Mesenchymal stem cell (in vitro differentiated cells and primary cell): Measurements from ENCODE around the gene OR10A5.

Experiments
- DNase-seq: peaks from one replicate; pipeline ENCODE4 v3.0.0-alpha.2; 2013
- H2AFZ ChIP-seq: one replicate; pipeline ENCODE4 v1.6.1; 2013; ENCODE audit warnings: low read depth, mild to moderate bottlenecking, control low read depth, inconsistent platforms, low read length, moderate library complexity
- H2AK5ac ChIP-seq: 2 replicates; pipeline ENCODE4 v1.6.1; 2013; ENCODE audit warnings: low read length, moderate library complexity, mild to moderate bottlenecking, inconsistent platforms; ENCODE audit not compliant: severe bottlenecking
- H2BK120ac ChIP-seq: one replicate; pipeline ENCODE4 v1.6.1; 2013; ENCODE audit warnings: low read depth, mild to moderate bottlenecking, inconsistent platforms, low read length, moderate library complexity
- H2BK12ac ChIP-seq, 2 experiments: one replicate each; pipeline ENCODE4 v1.6.1; 2013; ENCODE audit warnings: inconsistent platforms in 2 of 2, low read length in 2 of 2, mild to moderate bottlenecking in 2 of 2, moderate library complexity in 2 of 2, control low read depth in 1 of 2
- H2BK15ac ChIP-seq: one replicate; pipeline ENCODE4 v1.6.1; 2013; ENCODE audit warnings: mild to moderate bottlenecking, low read depth, inconsistent platforms; ENCODE audit not compliant: poor library complexity, severe bottlenecking
- H2BK5ac ChIP-seq: 2 replicates; pipeline ENCODE4 v1.6.1; 2013; ENCODE audit warnings: low read depth, mild to moderate bottlenecking, low read length, control low read depth, inconsistent platforms; ENCODE audit not compliant: poor library complexity, severe bottlenecking
- H3K14ac ChIP-seq, 2 experiments: one replicate each; pipeline ENCODE4 v1.6.1; 2013; ENCODE audit warnings: inconsistent platforms in 2 of 2, low read length in 2 of 2, control low read depth in 1 of 2, mild to moderate bottlenecking in 1 of 2, moderate library complexity in 1 of 2
- H3K18ac ChIP-seq, 2 experiments: one replicate each; pipeline ENCODE4 v1.6.1; 2013; ENCODE audit warnings: inconsistent platforms in 2 of 2, low read length in 2 of 2, control low read depth in 1 of 2, low read depth in 1 of 2, mild to moderate bottlenecking in 1 of 2
- H3K23ac ChIP-seq, 2 experiments: one replicate each; pipeline ENCODE4 v1.6.1; 2013; ENCODE audit warnings: inconsistent platforms in 2 of 2, low read length in 2 of 2, mild to moderate bottlenecking in 2 of 2, moderate library complexity in 2 of 2, control low read depth in 1 of 2
- H3K27ac ChIP-seq: 2 replicates; pipeline ENCODE4 v1.5.1; 2013; ENCODE audit warnings: mild to moderate bottlenecking, moderate library complexity, low read length, control low read depth, inconsistent platforms; ENCODE audit not compliant: poor library complexity, severe bottlenecking
- H3K27me3 ChIP-seq, 2 experiments: 2 replicates each; pipeline versions ENCODE4 v1.6.1 to v1.7.0; 2013; ENCODE audit warnings: low read length in 2 of 2, mild to moderate bottlenecking in 2 of 2, moderate library complexity in 2 of 2, control low read depth in 1 of 2, inconsistent platforms in 1 of 2; ENCODE audit not compliant: control insufficient read depth in 1 of 2, insufficient read depth in 1 of 2
- H3K36me3 ChIP-seq, 2 experiments: 2 replicates each; pipeline versions ENCODE4 v1.6.1 to v1.7.0; 2013; ENCODE audit warnings: low read length in 2 of 2, control low read depth in 1 of 2, inconsistent platforms in 1 of 2, low read depth in 1 of 2, mild to moderate bottlenecking in 1 of 2; ENCODE audit not compliant: insufficient read depth in 2 of 2, control insufficient read depth in 1 of 2
- H3K4ac ChIP-seq, 2 experiments: one replicate each; pipeline ENCODE4 v1.6.1; 2013; ENCODE audit warnings: inconsistent platforms in 2 of 2, low read length in 2 of 2, mild to moderate bottlenecking in 2 of 2, moderate library complexity in 2 of 2, control low read depth in 1 of 2, low read depth in 1 of 2
- H3K4me1 ChIP-seq: 2 replicates; pipeline ENCODE4 v1.6.1; 2013; ENCODE audit warnings: low read depth, low read length, control low read depth; ENCODE audit not compliant: control insufficient read depth, insufficient read depth
- H3K4me2 ChIP-seq: 2 replicates; pipeline ENCODE4 v1.6.1; 2013; ENCODE audit warnings: low read length, mild to moderate bottlenecking, inconsistent platforms; ENCODE audit not compliant: poor library complexity, severe bottlenecking
- H3K4me3 ChIP-seq, 2 experiments: 2 replicates each; pipeline versions ENCODE4 v1.5.1 to v1.7.0; 2013; ENCODE audit warnings: low read length in 2 of 2, mild to moderate bottlenecking in 2 of 2, control low read depth in 1 of 2, low read depth in 1 of 2; ENCODE audit not compliant: insufficient read depth in 1 of 2
- H3K79me1 ChIP-seq: replicated peaks from 2 replicates; pipeline ENCODE4 v1.6.1; 2013; ENCODE audit warnings: mild to moderate bottlenecking, control low read depth, low read length, inconsistent platforms; ENCODE audit not compliant: poor library complexity, severe bottlenecking
- H3K9ac ChIP-seq: 2 replicates; pipeline ENCODE4 v1.7.0; 2013; ENCODE audit warnings: mild to moderate bottlenecking, low read length, moderate library complexity
- H3K9me3 ChIP-seq: 2 replicates; pipeline ENCODE4 v1.7.0; 2013; ENCODE audit warnings: mild to moderate bottlenecking, low read length; ENCODE audit not compliant: control insufficient read depth
- H4K8ac ChIP-seq: one replicate; pipeline ENCODE4 v1.6.1; 2013; ENCODE audit warnings: inconsistent platforms, mild to moderate bottlenecking, low read length, moderate library complexity
- H4K91ac ChIP-seq: one replicate; pipeline ENCODE4 v1.6.1; 2013; ENCODE audit warnings: mild to moderate bottlenecking, low read length, inconsistent platforms
- WGBS: methylation state at CpG from one replicate; pipeline ENCODE4 v1.1.7; 2013; ENCODE audit warnings: mixed read lengths; 5-methylcytosine and 5-hydroxymethylcytosine counted together

OR10A5 gene

GRCh38 chr11:6825231-6825744, 20.2 kb upstream of the OR10A5 start:
- Histone ChIP-seq H3K18ac (no peak overlapping the region), H3K14ac (no peak overlapping the region), H4K8ac (no peak overlapping the region), H3K36me3 (no peaks in the 10 kb centered on the region), H3K4ac (no peak overlapping the region), H3K4me1 (no peaks in the 10 kb centered on the region), H2BK12ac (no peak overlapping the region), H2AK5ac (no peak overlapping the region), H3K23ac (no peak overlapping the region), H2BK15ac (no peak overlapping the region), H2BK120ac (no peak overlapping the region), H3K27ac (no peak overlapping the region), H3K4me2 (no peak overlapping the region), H3K27me3 (no peaks in the 10 kb centered on the region), H3K9me3 (peaks cover 2% of the 10 kb centered on the region), H2BK5ac (no peak overlapping the region), H3K79me1 (no peaks in the 10 kb centered on the region), H3K9ac (no peak overlapping the region), H3K4me3 (no peak overlapping the region), H2AFZ (no peak overlapping the region), H4K91ac (no peak overlapping the region)
- 88% methylated on average over 7 of the region's 7 CpGs for WGBS
- no peak for DNase-seq

DNA sequence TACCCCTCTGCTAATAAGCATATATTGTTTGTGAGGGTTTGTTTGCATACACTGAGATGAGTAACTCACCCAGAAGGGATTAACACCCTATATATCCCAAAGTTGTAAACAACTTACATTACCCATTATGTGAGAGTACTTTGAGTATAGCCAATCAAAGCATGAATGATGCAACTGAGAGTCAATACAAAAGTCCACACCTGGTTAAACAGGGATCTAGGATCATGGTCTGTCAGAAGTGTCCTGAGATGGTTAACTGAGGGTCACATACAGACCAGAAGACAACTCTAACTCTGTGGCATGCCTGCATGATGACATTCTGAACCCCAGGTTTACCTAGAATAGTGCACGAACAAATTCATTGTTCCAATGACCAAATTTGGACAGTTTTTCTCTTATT, 17.4 kb upstream of the OR10A5 start:
- Histone ChIP-seq H2BK15ac (no peak overlapping the region), H3K4me1 (no peaks in the 10 kb centered on the region), H4K8ac (no peak overlapping the region), H3K9me3 (no peaks in the 10 kb centered on the region), H3K27me3 (no peaks in the 10 kb centered on the region), H2BK12ac (no peak overlapping the region), H3K23ac (no peak overlapping the region), H3K14ac (no peak overlapping the region), H3K18ac (no peak overlapping the region), H3K4me3 (no peak overlapping the region), H2AK5ac (no peak overlapping the region), H3K9ac (no peak overlapping the region), H3K4ac (no peak overlapping the region), H4K91ac (no peak overlapping the region), H2BK5ac (no peak overlapping the region), H2BK120ac (no peak overlapping the region), H2AFZ (no peak overlapping the region), H3K79me1 (no peaks in the 10 kb centered on the region), H3K36me3 (no peaks in the 10 kb centered on the region), H3K4me2 (no peak overlapping the region), H3K27ac (no peak overlapping the region)
- 86% methylated on average over 1 of the region's 1 CpG for WGBS
- no peak for DNase-seq

DNA sequence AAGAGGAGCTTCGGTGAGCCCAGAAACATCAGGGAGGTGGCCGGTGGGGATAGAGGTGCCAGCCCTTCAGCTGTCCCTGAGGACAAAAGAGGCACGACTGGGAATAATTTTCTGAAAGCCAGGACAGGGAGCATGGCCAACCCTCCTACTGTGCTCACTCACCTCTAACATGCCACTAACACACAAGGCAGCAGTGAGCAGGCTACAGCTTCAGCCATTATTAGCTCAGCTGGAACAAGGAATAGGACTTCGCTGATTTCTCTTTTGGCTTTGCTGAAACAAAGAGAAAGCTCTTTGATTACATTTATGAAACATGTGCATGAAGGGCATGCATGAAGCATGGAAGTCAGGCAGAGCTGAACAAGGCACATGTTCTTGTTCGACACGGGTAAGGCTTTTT, 12.1 kb upstream of the OR10A5 start:
- Histone ChIP-seq H2AK5ac (no peak overlapping the region), H3K4me1 (no peaks in the 10 kb centered on the region), H3K4me2 (no peak overlapping the region), H3K27me3 (no peaks in the 10 kb centered on the region), H3K27ac (no peak overlapping the region), H3K4ac (no peak overlapping the region), H3K9me3 (no peaks in the 10 kb centered on the region), H3K79me1 (no peaks in the 10 kb centered on the region), H4K91ac (no peak overlapping the region), H3K23ac (no peak overlapping the region), H2AFZ (no peak overlapping the region), H2BK120ac (no peak overlapping the region), H4K8ac (no peak overlapping the region), H3K18ac (no peak overlapping the region), H2BK12ac (no peak overlapping the region), H3K36me3 (no peaks in the 10 kb centered on the region), H3K14ac (no peak overlapping the region), H2BK15ac (no peak overlapping the region), H2BK5ac (no peak overlapping the region), H3K9ac (no peak overlapping the region), H3K4me3 (no peak overlapping the region)
- DNase-seq: no peak
- WGBS: 87% methylated on average over 6 of the region's 6 CpGs

DNA sequence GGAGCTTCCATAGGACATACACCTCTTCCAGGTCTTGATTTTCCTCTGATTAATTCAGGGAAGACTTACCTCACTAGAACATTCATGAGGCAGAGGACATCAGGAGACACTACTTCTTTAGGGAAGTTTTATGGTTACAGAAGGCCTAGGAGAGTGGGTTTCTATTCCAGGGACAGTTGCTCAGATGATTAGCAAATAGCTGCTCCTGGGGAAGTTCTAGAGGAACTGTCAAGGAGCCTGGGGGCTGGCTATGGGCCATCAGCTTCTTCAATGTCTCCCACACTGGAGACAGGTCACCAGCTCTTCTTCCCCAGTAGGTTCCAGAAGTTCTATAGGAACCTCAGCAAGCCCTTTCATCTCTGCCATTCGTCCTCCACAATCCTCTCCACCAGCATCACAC, 11.5 kb upstream of the OR10A5 start:
- Histone ChIP-seq H2AFZ (no peak overlapping the region), H3K4me2 (no peak overlapping the region), H4K91ac (no peak overlapping the region), H3K14ac (no peak overlapping the region), H3K23ac (no peak overlapping the region), H2BK5ac (no peak overlapping the region), H3K4me3 (no peak overlapping the region), H3K9me3 (no peaks in the 10 kb centered on the region), H3K18ac (no peak overlapping the region), H3K27me3 (no peaks in the 10 kb centered on the region), H2BK12ac (no peak overlapping the region), H3K4ac (no peak overlapping the region), H3K79me1 (no peaks in the 10 kb centered on the region), H4K8ac (no peak overlapping the region), H3K36me3 (no peaks in the 10 kb centered on the region), H3K4me1 (no peaks in the 10 kb centered on the region), H3K9ac (no peak overlapping the region), H2BK120ac (no peak overlapping the region), H2BK15ac (no peak overlapping the region), H3K27ac (no peak overlapping the region), H2AK5ac (no peak overlapping the region)
- WGBS: no CpG with 5 or more reads among the region's 1 CpG
- no peak for DNase-seq
